HG03175 (cell line): Measurements from ENCODE around the gene GIMAP7.

Experiments used
- ATAC-seq: cut with Tn5 transposase; IDR thresholded peaks from one replicate; pipeline ENCODE4 v1.9.1; 2021; ENCODE audit warnings: mild to moderate bottlenecking, moderate library complexity; ENCODE audit not compliant: unreplicated experiment

The GIMAP7 gene

DNA sequence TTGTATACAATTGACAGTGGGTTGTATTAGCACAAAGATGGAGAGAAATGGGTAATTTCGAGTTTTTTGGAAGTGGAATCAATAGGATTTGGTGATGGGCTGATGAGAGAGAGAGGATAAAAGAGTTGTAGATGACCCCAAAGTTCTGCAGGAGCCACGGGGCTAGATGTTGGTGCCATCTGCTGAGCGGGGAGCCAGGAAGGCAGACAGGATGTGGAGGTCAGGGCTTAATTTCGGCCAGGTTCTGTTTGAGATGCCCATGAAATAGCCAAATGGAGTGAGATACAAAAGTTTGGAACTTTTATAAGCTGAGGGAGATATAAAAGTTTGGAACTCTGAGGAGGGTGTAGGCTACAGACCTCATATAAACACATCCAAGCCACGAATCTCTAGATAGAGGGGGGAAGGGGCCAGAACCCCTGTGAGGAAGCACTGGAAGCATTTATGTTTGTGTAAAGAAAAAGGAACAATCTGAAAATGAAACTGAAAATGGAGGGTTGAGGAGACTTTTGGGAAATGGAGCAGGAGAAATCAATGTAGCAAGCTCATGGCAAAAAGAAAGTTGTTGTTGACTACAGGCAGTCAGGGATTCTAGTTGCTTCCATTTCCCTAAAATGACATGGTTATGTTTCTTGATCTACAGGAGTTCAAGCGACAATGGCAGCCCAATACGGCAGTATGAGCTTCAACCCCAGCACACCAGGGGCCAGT is 54.7 kb downstream of the GIMAP7 start:
- ATAC-seq: no peak
